Liver (tissue), 3 donors: ENCODE measurements around the gene DIAPH2.

ENCODE experiments used
- CTCF ChIP-seq: fragments of 150-350 bp; IDR thresholded peaks from 2 replicates; pipeline ENCODE4 v1.5.1; 2017; ENCODE audit warnings: improper control_type of control experiment, low read depth, low read length; ENCODE audit not compliant: missing input control
- EGR1 ChIP-seq, 2 donors: IDR thresholded peaks; 2 replicates each; pipeline ENCODE4 v1.6.1; 2016 to 2018; ENCODE audit warnings: antibody characterized with exemption in 2 of 2, low read depth in 2 of 2
- FOXA1 ChIP-seq: IDR thresholded peaks from 2 replicates; pipeline ENCODE4 v1.6.1; 2016; ENCODE audit warnings: antibody characterized with exemption
- GABPA ChIP-seq, 2 donors: IDR thresholded peaks in 1 of 2; conservative IDR thresholded peaks in 1 of 2; 2 replicates each; pipeline ENCODE4 v1.6.1; 2016; ENCODE audit warnings: antibody characterized with exemption in 2 of 2, mild to moderate bottlenecking in 1 of 2, moderate library complexity in 1 of 2
- JUND ChIP-seq, 2 donors: IDR thresholded peaks; 2 replicates each; pipeline ENCODE4 v1.6.1; 2016; ENCODE audit warnings: antibody characterized with exemption in 2 of 2
- MAX ChIP-seq: IDR thresholded peaks from 2 replicates; pipeline ENCODE4 v1.6.1; 2016; ENCODE audit warnings: antibody characterized with exemption
- NR2F2 ChIP-seq: IDR thresholded peaks from 2 replicates; pipeline ENCODE4 v1.6.1; 2016; ENCODE audit warnings: antibody characterized with exemption
- RAD21 ChIP-seq, 2 donors: IDR thresholded peaks; 2 replicates each; pipeline ENCODE4 v1.6.1; 2016; ENCODE audit warnings: antibody characterized with exemption in 2 of 2, mild to moderate bottlenecking in 2 of 2
- REST ChIP-seq: IDR thresholded peaks from 2 replicates; pipeline ENCODE4 v1.6.1; 2016; ENCODE audit warnings: antibody characterized with exemption, mild to moderate bottlenecking
- RXRA ChIP-seq, 2 donors: IDR thresholded peaks; 2 replicates each; pipeline ENCODE4 v1.6.1; 2017 to 2018; ENCODE audit warnings: antibody characterized with exemption in 2 of 2, mild to moderate bottlenecking in 1 of 2
- SP1 ChIP-seq: IDR thresholded peaks from 2 replicates; pipeline ENCODE4 v1.6.1; 2018; ENCODE audit warnings: antibody characterized with exemption, mild to moderate bottlenecking
- TAF1 ChIP-seq: conservative IDR thresholded peaks from 2 replicates; pipeline ENCODE4 v1.6.1; 2016; ENCODE audit warnings: antibody characterized with exemption, mild to moderate bottlenecking
- YY1 ChIP-seq: IDR thresholded peaks from 2 replicates; pipeline ENCODE4 v1.6.1; 2016; ENCODE audit warnings: antibody characterized with exemption, mild to moderate bottlenecking
- donor health status: healthy.
- donor health status: healthy.

GRCh38 chrX:97529536-97530200 lies 845.0 kb downstream of the DIAPH2 start:
- TF ChIP-seq CTCF, result no peak
- no peak for TF ChIP-seq EGR1 (IDR thresholded peaks at IDR 0.05; ENCODE audit: low read depth in 2 of 2)
- TF ChIP-seq RAD21 (IDR thresholded peaks at IDR 0.05), result no peak
- TF ChIP-seq GABPA (IDR thresholded peaks at IDR 0.05 in 1 of 2, conservative IDR thresholded peaks at IDR 0.05 in 1 of 2), result no peak
- TF ChIP-seq FOXA1, result no peak
- no peak for TF ChIP-seq REST
- TF ChIP-seq YY1, result no peak
- TF ChIP-seq JUND (IDR thresholded peaks at IDR 0.05), result no peak
- no peak for TF ChIP-seq SP1
- no peak for TF ChIP-seq MAX
- TF ChIP-seq NR2F2, result no peak
- no peak for TF ChIP-seq RXRA (IDR thresholded peaks at IDR 0.05)
- no peak for TF ChIP-seq TAF1
